HG03108 (cell line): Measurements from ENCODE around the gene SCN9A.
"Not testable (repeated sequence)": the region's sequence is repeated elsewhere in the genome, so short reads cannot be mapped to it uniquely, and the experiment has no call there.

Source experiments
- ATAC-seq: cut with Tn5 transposase; IDR thresholded peaks from one replicate; pipeline ENCODE4 v1.9.1; 2021; ENCODE audit warnings: moderate library complexity; ENCODE audit not compliant: unreplicated experiment

Gene SCN9A

GRCh38 chr2:166249318-166249717 is 126.4 kb downstream of the SCN9A start:
- ATAC-seq, result no peak

GRCh38 chr2:166246901-166247300 is 128.8 kb downstream of the SCN9A start:
- no peak for ATAC-seq

GRCh38 chr2:166242309-166242708 is 133.4 kb downstream of the SCN9A start:
- no peak for ATAC-seq

- ATAC-seq, result no peak
Observed at GRCh38 chr2:166240387-166241313, 135.1 kb downstream of the SCN9A start.

- ATAC-seq, result no peak
Observed at GRCh38 chr2:166239548-166239947, 136.2 kb downstream of the SCN9A start.

GRCh38 chr2:166238176-166238575 is 137.6 kb downstream of the SCN9A start:
- ATAC-seq, result no peak

- no peak for ATAC-seq
Observed at GRCh38 chr2:166234112-166234846, 141.5 kb downstream of the SCN9A start.

- no peak for ATAC-seq
Observed at GRCh38 chr2:166233244-166233643, 142.5 kb downstream of the SCN9A start.

- ATAC-seq, result no peak
Observed at GRCh38 chr2:166230724-166231070, 145.0 kb downstream of the SCN9A start.

GRCh38 chr2:166230024-166230723 is 145.6 kb downstream of the SCN9A start:
- ATAC-seq, result no peak

- no peak for ATAC-seq
Observed at GRCh38 chr2:166229678-166230023, 146.1 kb downstream of the SCN9A start.

GRCh38 chr2:166224197-166224596 is 151.5 kb downstream of the SCN9A start:
- ATAC-seq, result no peak

GRCh38 chr2:166223298-166223697 is 152.4 kb downstream of the SCN9A start:
- no peak for ATAC-seq

GRCh38 chr2:166211079-166211478 is 164.7 kb downstream of the SCN9A start:
- ATAC-seq, result no peak

GRCh38 chr2:166209944-166210343 is 165.8 kb downstream of the SCN9A start:
- ATAC-seq, result not testable (repeated sequence)

GRCh38 chr2:166209367-166209766 is 166.4 kb downstream of the SCN9A start:
- not testable (repeated sequence) for ATAC-seq

- ATAC-seq, result not testable (repeated sequence)
Observed at GRCh38 chr2:166206153-166206552, 169.6 kb downstream of the SCN9A start.

- no peak for ATAC-seq
Observed at GRCh38 chr2:166202778-166203177, 173.0 kb downstream of the SCN9A start.

- no peak for ATAC-seq
Observed at GRCh38 chr2:166197446-166197845, 178.3 kb downstream of the SCN9A start.

- ATAC-seq, result no peak
Observed at GRCh38 chr2:166193407-166193806, 182.3 kb downstream of the SCN9A start.

GRCh38 chr2:166188084-166188483 is 187.7 kb downstream of the SCN9A start:
- no peak for ATAC-seq

GRCh38 chr2:166184789-166185188 is 191.0 kb downstream of the SCN9A start:
- no peak for ATAC-seq
